NB4 (cell line): ENCODE data around the gene RAB7A.

Experiments used
- POLR2A ChIP-seq: IDR thresholded peaks from 2 replicates; pipeline ENCODE4 v1.6.1; 2011; ENCODE audit warnings: mild to moderate bottlenecking; ENCODE audit not compliant: insufficient read length; ENCODE audit errors: extremely low read depth
- TF ChIP-seq, protein P1 (sequence below): IDR thresholded peaks from one replicate; pipeline ENCODE4 v1.5.1; 2012; ENCODE audit warnings: low read depth, low read length
- TF ChIP-seq, protein P2 (sequence below): IDR thresholded peaks from 2 replicates; pipeline ENCODE4 v1.6.1; 2011; ENCODE audit warnings: low read depth, low read length

DNA sequence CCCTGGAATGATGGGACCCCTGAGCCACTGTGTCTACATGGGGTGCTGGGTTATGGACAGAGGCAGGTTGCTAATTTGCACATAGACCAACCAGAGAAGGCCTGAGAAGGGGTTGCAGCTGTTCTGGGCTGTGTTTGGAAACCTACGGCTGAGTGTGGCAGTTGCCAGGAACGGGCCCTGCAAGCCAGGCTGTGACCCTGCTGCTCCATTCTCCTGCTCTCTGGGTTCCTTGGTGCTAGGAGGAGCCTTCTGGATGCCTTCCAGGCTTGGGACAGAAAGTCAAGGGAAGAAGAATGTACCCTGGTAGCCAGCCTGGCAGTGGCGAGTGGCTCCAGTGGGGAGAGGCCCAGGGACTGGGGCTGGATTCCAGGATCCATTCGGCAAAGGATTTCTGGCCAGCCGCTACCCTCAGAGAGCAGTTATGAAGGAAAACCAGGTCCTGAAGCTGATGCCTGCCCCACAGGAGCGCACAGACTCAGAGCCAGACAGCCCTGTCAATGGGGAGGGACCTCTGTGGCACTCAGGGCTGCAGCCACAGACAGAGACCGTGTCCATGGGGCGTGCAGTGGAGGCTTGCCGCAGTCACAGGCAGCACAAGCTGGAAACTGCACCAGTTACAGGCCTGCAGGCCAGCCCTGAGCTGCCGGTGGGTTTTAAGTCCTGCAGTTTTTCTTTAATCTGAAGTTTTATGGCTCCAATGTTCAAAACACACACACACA lies 98.3 kb downstream of the RAB7A start:
- TF ChIP-seq, protein P1, sequence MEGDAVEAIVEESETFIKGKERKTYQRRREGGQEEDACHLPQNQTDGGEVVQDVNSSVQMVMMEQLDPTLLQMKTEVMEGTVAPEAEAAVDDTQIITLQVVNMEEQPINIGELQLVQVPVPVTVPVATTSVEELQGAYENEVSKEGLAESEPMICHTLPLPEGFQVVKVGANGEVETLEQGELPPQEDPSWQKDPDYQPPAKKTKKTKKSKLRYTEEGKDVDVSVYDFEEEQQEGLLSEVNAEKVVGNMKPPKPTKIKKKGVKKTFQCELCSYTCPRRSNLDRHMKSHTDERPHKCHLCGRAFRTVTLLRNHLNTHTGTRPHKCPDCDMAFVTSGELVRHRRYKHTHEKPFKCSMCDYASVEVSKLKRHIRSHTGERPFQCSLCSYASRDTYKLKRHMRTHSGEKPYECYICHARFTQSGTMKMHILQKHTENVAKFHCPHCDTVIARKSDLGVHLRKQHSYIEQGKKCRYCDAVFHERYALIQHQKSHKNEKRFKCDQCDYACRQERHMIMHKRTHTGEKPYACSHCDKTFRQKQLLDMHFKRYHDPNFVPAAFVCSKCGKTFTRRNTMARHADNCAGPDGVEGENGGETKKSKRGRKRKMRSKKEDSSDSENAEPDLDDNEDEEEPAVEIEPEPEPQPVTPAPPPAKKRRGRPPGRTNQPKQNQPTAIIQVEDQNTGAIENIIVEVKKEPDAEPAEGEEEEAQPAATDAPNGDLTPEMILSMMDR = no peak
- TF ChIP-seq POLR2A = no peak
- TF ChIP-seq, protein P2, sequence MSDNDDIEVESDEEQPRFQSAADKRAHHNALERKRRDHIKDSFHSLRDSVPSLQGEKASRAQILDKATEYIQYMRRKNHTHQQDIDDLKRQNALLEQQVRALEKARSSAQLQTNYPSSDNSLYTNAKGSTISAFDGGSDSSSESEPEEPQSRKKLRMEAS = no peak
